Body of pancreas (tissue), 4 donors: Measurements from ENCODE around the gene ERC1. TPM values are rescaled to one million over a fixed set of nuclear protein-coding genes. Genes with fewer than 3 reads are reported as not detected.

Experiments
- ATAC-seq: fragments of 150-250 bp; one replicate; pipeline ENCODE4 v1.9.1; 2016
- DNase-seq, 4 donors: peaks; one replicate each; pipeline ENCODE4 v3.0.0-alpha.2; 2019
- H3K27ac ChIP-seq, 4 donors: fragments of 200-600 bp; sonication (generic); 1 replicate in 3 of 4; 2 replicates in 1 of 4; pipeline versions ENCODE4 v1.5.1 to v1.6.1; 2016 to 2019; ENCODE audit warnings: mild to moderate bottlenecking in 1 of 4, mixed read lengths in 1 of 4, moderate library complexity in 1 of 4
- H3K27me3 ChIP-seq, 2 donors: fragments of 200-600 bp; sonication (generic); one replicate each; pipeline ENCODE4 v1.6.0; 2016; ENCODE audit warnings: mild to moderate bottlenecking in 1 of 2
- H3K36me3 ChIP-seq, 2 donors: fragments of 200-600 bp; sonication (generic); replicated peaks in 1 of 2; 2 replicates each; pipeline ENCODE4 v1.5.1; 2016; ENCODE audit warnings: low read depth in 2 of 2; ENCODE audit not compliant: insufficient read depth in 1 of 2
- H3K4me1 ChIP-seq: fragments of 200-600 bp; sonication (generic); one replicate; pipeline ENCODE4 v1.6.0; 2016
- H3K4me3 ChIP-seq, 2 donors: fragments of 200-600 bp; sonication (generic); 1 replicate in 1 of 2; 2 replicates in 1 of 2; pipeline ENCODE4 v1.5.1; 2016 to 2019
- H3K9me3 ChIP-seq, 3 donors: fragments of 200-600 bp; sonication (generic); 1 replicate in 2 of 3; 2 replicates in 1 of 3; pipeline ENCODE4 v1.5.1; 2016
- CTCF ChIP-seq, 7 experiments: fragments of 450-650 bp in 4 of 7; fragments of 200-600 bp in 3 of 7; sonication (generic) in 3 of 7; IDR thresholded peaks; one replicate each; pipeline ENCODE4 v1.5.1; 2016 to 2019; ENCODE audit warnings: antibody characterized with exemption in 7 of 7
- POLR2A ChIP-seq, 3 donors: fragments of 450-650 bp; IDR thresholded peaks; one replicate each; pipeline ENCODE4 v1.6.1; 2016; ENCODE audit warnings: antibody characterized with exemption in 3 of 3, mild to moderate bottlenecking in 2 of 3
- WGBS, 2 donors: methylation state at CpG; one replicate each; pipeline ENCODE4 v1.1.5; 2017; 5-methylcytosine and 5-hydroxymethylcytosine counted together
- intact Hi-C: fragments of 100-400 bp; cut with DNase I; formaldehyde crosslinking; loops from one replicate; pipeline ENCODE4 v1.15.1; 2023
- total RNA-seq, 2 donors: library from RNA; depleted of rRNA; stranded (reverse); fragments of >200 nt; gene quantifications; one replicate each; pipeline ENCODE4 v1.1.0, GENCODE V29; 2016

ERC1 gene
- total RNA-seq, 2 donors from 2014 or later: 20.8 to 29.0 TPM

GRCh38 chr12:1003600-1004271 is 12.7 kb downstream of the ERC1 start:
- intact Hi-C loops: no loop called here
- no peak for DNase-seq

DNA sequence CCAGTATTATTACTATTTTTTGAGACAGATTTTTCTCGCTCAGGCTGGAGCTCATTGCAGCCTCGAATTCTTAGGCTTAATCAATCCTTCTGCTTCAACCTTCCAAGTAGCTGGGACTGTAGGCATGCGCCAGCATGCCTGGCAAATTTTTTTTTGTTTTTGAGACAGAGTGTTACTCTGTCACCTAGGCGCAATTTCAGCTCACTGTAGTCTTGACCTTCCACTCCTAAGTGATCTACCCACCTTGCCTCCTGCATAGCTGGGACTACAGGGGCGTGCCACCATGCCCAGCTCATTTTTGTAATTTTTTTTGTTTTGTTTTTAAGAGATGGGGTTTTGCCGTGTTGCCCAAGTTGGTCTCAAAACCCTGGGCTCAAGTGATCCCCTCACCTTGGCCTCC is 15.2 kb downstream of the ERC1 start:
- WGBS, 2 donors: 88 to 92% methylated on average over 6 of the region's 6 CpGs
- no peak overlapping the region for H3K4me3 ChIP-seq
- H3K4me1 ChIP-seq: no peaks in the 10 kb centered on the region
- H3K27ac ChIP-seq: no peak overlapping the region
- ATAC-seq: no peak
- TF ChIP-seq POLR2A (IDR thresholded peaks at IDR 0.05): no peak
- H3K36me3 ChIP-seq: peaks cover 0 to 2% of the 10 kb centered on the region in 2 donors
- intact Hi-C loops: no loop called here
- H3K27me3 ChIP-seq: no peaks in the 10 kb centered on the region
- no peak for DNase-seq
- no peaks in the 10 kb centered on the region for H3K9me3 ChIP-seq

More at GRCh38 chr12:1003600-1004271, 12.7 kb downstream of the ERC1 start:
- Histone ChIP-seq H3K4me1 (no peaks in the 10 kb centered on the region), H3K9me3 (no peaks in the 10 kb centered on the region), H3K27ac (no peak overlapping the region), H3K36me3 (no peaks in the 10 kb centered on the region), H3K4me3 (no peak overlapping the region), H3K27me3 (no peaks in the 10 kb centered on the region)
- WGBS, 2 donors: 60 to 62% methylated on average over 3 of the region's 3 CpGs
- no peak for ATAC-seq
- no peak for TF ChIP-seq CTCF (IDR thresholded peaks at IDR 0.05)
- TF ChIP-seq POLR2A (IDR thresholded peaks at IDR 0.05): no peak

- Histone ChIP-seq H3K36me3 (peaks cover 0 to 2% of the 10 kb centered on the region in 2 donors), H3K9me3 (no peaks in the 10 kb centered on the region), H3K4me3 (no peak overlapping the region), H3K27ac (no peak overlapping the region), H3K4me1 (no peaks in the 10 kb centered on the region), H3K27me3 (no peaks in the 10 kb centered on the region)
- no peak for ATAC-seq
- DNase-seq: no peak
- 98 to 100% methylated on average over 2 of the region's 2 CpGs for WGBS, 2 donors
- TF ChIP-seq CTCF (IDR thresholded peaks at IDR 0.05) (no peak), POLR2A (IDR thresholded peaks at IDR 0.05) (no peak)
- intact Hi-C loops: no loop called here
Observed at GRCh38 chr12:1007276-1007675, 16.3 kb downstream of the ERC1 start.

GRCh38 chr12:1007994-1008393 is 17.0 kb downstream of the ERC1 start:
- 85 to 88% methylated on average over 7 of the region's 7 CpGs for WGBS, 2 donors
- peaks cover 0 to 2% of the 10 kb centered on the region in 2 donors for H3K36me3 ChIP-seq
- no peak for TF ChIP-seq CTCF (IDR thresholded peaks at IDR 0.05)
- no peak for TF ChIP-seq POLR2A (IDR thresholded peaks at IDR 0.05)
- no peak for ATAC-seq
- no peak overlapping the region for H3K27ac ChIP-seq
- no peaks in the 10 kb centered on the region for H3K27me3 ChIP-seq
- no peak for DNase-seq
- H3K4me3 ChIP-seq: no peak overlapping the region
- intact Hi-C loops: no loop called here
- no peaks in the 10 kb centered on the region for H3K4me1 ChIP-seq
- H3K9me3 ChIP-seq: no peaks in the 10 kb centered on the region

- no peak overlapping the region for H3K4me3 ChIP-seq
- H3K27ac ChIP-seq: no peak overlapping the region
- DNase-seq: no peak
- 99% methylated on average over 5 of the region's 5 CpGs for WGBS, 2 donors
- no peaks in the 10 kb centered on the region for H3K4me1 ChIP-seq
- no peaks in the 10 kb centered on the region for H3K9me3 ChIP-seq
- no peak for ATAC-seq
- no peaks in the 10 kb centered on the region for H3K27me3 ChIP-seq
- intact Hi-C loops: no loop called here
- peaks cover 0 to 2% of the 10 kb centered on the region in 2 donors for H3K36me3 ChIP-seq
- TF ChIP-seq CTCF (IDR thresholded peaks at IDR 0.05) (no peak), POLR2A (IDR thresholded peaks at IDR 0.05) (no peak)
Observed at GRCh38 chr12:1011091-1011490, 20.1 kb downstream of the ERC1 start.
